Measurements from ENCODE around the gene ADAT2.

The ADAT2 gene

DNA sequence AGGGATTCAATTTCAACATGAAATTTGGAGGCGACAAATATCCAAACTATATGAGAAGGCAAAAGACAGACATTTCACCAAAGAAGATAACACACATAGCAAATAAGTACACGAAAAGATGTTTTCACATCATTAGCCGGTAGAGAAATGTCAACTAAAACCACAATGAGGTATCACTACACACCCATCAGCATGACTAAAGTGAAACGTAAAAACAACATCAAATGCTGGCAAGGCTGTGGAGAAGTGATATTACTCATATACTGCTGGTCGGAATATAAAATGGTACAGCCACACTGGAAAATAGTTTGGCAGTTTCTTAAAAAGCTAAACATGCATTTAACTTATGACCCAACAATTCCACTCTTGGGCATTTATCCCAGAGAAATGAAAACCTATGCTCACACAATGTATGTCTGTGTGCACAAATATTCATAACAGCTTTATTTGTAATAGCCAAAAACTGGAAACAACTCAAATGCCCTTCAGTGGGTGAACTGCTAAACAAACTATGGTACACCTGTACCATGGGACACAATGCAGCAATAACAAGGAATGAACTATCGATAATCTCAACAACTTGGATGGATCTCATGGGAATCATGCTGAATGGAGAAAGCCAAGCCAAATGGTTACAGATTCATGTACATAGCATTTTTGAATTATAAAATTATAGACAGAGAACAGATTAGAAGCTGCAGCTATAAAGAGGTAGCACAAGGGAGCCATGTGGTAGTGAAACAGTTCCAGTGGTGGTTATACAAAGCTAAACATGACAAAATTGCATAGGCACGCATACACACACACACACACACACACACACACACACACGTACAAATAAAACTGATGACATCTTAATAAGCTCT, 8.6 kb downstream of the ADAT2 start:
- DNase-seq (ENCODE audit: low read depth), result peak; percentile 17

DNA sequence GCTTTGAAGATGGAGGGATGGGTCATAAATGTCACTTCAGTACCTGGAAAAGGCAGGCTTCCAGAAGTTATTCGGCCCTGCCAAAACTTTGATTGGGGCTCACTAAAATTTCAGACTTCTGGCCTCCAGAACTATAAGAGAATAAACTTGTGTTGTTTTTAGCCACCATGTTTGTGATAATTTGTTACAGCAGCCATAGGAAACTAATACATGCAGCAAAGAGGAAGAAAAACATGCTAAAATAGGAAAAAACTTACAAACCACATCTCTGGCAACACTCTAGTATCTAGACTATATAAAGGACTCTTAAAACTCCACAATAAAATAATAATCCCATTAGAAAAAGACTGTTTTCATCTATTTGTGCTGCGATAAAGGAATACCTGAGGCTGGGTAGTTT, 9.5 kb downstream of the ADAT2 start:
- DNase-seq (ENCODE audit: low read depth), result no peak

DNA sequence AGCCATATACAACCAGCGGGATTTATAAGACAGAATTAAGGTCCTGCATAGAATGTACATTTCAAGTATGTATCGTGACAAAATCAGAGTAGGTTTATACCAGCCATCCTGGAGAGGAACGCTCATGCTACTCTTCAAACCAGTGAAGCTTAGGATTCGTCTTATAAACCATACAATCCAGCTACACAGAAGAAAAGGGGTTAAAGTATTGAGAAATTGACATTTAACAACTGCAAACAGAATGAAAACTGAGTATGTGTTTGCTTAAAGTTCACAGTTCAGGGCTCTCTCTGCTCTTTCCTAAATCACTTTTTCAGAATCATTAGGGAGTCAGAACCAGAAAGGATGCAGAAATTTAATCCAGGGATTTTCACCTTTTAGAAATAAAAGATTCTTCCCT, 17.9 kb downstream of the ADAT2 start:
- no peak for DNase-seq (ENCODE audit: low read depth)

DNA sequence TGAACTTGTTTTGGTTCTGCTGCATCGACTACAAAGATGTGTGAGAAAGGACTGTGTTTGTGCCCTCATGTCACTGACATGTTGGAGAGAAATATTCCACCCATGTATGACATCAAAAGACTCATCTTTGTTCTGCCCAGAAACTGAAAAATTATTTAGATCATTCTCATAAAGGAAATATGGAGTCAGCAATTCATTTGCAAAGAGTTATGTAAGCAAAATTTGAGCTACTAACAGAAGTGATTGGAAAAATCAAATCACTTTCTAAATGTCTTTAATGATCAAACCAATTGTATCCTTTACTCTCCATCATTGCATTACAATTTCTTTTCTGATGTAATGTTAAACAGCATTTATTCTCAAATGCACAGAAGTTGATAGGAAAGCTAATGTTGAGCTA, 19.3 kb downstream of the ADAT2 start:
- DNase-seq (ENCODE audit: low read depth), result no peak

DNA sequence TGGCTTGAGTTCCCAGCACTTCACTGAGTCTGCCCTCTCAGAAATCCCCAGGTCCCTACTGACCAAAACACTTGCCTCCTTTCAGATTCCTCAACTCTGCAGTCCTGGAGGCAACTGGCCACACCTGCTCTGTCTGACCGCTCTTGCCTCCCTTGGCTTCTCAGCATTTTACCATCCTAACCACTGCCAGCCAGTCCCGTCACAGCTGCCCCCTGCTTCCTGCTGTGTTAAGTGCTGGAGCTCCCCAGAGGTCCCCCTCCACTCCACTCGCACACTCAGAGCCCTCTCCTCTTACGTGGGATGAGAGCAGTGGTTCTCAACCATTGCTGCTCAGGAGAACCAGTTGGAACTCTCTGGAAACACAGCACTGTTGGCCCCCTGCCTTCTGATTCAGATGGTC, 20.5 kb downstream of the ADAT2 start:
- no peak for DNase-seq (ENCODE audit: low read depth)

DNA sequence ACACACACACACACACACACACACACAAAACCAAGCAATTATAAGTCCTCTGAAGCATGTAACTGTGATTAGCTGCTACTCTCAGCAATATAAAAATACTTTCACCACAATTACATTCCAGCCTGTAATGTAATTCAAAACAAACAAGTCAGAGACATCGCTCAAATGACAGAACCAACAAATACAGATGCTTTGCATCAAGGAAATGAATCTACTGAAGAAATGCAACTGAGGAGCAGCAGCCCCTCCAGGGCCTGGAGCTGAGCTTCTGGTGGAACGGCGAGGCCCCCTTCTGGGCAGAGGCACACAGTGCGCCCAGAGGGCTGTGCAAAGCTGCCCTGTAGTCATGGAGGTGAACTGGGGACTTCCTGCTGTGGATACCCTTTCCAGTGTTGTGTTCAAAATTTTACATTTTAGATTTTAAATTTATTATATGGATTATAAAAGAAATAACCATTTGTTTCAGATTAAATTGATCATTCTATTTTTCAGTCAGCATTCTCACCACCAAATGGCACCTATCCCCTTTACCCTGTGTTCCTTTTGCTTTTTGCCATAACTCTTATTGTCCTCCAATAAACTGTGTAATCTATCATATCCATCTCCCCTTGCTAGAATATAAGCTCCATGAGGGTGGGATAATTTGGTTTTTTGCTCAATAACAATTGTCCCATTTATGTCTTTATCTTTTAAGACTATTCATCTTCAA, 23.2 kb downstream of the ADAT2 start:
- DNase-seq (ENCODE audit: low read depth), result peak; percentile 87

DNA sequence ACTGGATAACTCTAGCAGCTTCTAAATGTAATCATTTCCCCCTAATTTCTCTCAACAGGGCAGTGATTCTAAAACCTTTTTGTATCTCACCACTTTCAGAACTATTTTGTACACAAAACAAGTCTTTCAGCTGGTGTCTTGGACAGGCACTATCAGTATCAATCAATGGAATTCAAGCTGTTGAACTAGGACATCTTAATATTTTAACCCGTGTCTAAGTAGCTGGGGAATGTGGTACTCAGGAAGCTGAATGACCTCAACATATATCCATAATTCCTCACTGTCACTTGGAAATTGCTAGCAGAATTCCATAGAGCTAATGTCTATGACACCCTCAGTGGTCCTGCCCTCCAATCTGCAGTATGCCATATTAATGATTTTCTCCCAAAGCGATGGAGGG, 24.5 kb downstream of the ADAT2 start:
- DNase-seq (ENCODE audit: low read depth), result no peak

DNA sequence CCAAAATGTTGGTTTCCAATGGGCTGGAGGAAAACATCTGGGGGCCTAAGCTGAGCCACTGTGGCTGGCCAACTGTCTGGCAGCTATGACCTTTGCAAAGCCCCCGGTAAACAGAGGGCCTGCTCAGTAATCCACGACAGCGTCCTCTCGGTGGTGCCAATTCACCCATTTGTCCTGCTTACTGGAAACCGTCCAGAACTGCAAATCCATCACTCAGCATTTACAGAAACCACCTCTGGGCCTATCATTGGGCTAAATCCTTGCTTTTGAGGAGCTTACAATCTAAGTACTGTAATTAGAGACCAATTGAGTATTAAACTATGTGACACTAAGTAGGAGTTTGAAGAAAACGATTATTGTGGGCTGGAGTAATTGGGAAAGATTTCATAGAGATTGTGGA, 31.0 kb downstream of the ADAT2 start:
- no peak for DNase-seq (ENCODE audit: low read depth)

DNA sequence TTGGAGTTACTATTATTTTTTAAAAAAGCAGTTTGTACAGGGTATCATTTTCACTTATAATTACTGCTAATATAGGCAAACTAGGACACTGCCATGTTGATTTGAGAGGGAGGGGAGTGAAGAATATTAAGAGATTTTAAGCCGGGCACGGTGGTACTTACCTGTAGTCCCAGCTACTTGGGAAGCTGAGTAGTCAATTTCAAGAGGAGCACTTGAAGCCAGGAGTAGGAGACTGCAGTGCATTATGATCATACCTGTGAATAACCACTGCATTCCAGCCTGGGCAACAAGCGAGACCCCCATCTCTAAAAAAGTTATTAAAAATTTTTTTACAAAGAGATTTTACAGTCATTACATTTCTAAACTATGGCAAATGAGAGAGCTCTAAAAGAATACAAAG, 35.7 kb downstream of the ADAT2 start:
- no peak for DNase-seq (ENCODE audit: low read depth)

DNA sequence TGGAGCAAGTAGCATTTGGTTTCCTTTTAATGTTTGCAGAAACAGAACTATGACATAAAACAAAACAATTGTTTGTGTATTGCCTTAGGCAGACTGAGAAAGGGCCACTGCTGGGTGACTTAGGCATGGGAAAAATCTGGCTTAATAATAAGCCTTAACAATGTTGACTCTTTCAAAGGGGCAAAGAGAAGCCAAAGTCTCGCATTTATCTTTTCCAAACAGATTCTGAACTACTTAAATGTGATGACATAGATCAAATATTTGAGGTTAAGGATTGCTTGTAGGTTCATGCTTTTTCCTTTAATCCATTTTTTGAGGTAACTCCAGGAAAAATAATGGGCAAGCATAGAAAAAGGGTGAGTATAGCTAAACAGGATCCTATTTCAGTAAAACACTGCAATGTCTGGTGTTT, 39.6 kb downstream of the ADAT2 start:
- no peak for DNase-seq (ENCODE audit: low read depth)

DNA sequence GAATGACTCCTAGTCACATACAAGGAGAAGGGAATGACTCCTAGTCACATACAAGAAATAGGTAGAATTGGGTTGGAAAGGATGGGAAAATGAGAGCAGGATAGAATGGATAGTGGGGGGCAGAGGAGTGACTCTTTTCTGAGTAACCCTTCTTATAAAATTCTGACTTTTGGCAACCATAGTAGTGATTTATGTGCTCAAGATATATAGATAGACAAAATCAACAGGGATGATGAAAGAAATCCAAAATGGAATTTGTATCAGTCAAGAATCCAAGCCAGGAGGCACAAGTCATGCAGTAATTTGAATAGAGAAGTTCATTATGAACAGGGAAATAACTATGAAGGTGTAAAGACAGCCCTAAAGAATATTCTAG, 41.7 kb downstream of the ADAT2 start:
- no peak for DNase-seq (ENCODE audit: low read depth)

DNA sequence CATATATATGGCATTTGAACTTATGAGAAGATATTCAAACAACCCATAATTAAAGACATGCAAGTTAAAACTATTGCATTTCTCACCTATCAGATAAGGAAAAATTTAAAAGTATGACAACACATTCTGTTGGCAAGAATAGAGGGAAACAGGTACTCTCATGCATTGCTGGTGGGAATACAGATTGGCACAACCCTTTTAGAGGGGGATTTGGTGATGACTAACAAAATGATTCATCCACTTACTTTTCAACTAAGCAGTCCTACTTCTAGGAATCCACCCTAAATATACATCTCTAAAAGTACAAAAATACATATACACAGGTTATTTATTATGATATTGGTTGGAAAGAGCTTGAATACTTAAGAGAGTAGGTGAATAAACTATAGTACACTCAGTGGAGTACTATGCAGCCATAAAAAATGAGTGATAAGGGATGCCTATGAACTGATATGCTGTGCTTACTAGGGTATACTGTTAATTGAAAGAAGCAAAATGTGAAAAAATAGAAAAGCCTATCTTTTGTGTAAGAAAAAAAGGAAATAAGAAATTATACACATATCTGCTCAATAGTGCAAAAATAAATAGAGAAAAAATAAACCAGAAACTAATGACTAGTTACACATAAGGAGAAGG, 42.2 kb downstream of the ADAT2 start:
- no peak for DNase-seq (ENCODE audit: low read depth)

DNA sequence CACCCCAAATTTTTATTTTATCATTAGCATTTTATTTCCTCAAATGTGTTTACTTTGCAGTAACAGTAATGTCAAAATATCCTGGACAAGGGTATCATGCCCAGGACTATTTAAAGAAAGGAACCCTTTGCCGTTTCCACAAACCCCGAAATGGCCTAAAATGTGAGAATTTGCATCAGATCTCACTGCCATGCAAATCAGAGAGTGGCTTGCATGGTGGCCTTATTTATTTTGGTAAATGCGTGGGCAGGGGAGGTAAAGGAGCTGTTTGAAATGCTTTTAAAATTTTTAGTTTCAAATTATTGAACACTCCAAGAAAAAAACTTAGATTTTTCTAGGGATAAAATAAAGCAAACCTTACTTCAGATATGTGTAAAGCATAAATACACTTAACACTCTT, 43.8 kb downstream of the ADAT2 start:
- DNase-seq (ENCODE audit: low read depth), result no peak

DNA sequence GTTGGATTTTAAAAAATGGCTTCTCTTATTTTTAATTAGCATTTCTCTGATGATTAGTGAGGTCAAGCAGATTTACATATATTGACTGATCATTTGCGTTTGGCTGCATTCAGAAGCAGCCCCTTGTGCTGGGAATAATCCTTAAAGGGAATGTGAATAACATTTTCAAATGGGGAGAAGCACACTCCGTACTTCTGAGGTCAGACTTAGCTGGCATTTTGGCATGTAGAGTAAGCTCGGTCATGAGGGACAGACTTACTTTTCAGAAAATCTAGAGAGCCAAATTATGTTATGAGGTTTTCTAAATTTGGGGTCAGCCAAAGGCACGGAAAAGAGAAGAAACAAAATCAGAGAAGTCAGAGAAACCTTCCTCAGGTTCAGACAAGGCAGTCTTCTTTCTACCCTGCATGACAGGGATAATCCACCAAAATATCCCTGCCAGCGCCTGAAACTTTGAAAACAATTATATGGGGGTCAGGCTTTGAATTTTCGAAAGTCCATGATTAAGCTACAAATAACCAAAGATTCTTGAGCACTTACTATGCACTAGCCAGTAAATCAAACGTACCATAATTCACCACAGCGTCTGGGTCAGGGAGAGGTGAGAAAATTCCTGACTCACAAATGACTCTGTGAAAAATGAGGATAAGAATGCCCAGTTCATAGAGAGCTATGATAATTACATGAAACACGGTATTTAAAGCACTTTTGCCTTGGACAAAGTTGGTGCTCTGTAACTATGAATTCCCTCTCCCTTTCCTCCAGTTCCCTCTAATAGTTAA, 44.9 kb downstream of the ADAT2 start:
- DNase-seq (ENCODE audit: low read depth), result no peak

DNA sequence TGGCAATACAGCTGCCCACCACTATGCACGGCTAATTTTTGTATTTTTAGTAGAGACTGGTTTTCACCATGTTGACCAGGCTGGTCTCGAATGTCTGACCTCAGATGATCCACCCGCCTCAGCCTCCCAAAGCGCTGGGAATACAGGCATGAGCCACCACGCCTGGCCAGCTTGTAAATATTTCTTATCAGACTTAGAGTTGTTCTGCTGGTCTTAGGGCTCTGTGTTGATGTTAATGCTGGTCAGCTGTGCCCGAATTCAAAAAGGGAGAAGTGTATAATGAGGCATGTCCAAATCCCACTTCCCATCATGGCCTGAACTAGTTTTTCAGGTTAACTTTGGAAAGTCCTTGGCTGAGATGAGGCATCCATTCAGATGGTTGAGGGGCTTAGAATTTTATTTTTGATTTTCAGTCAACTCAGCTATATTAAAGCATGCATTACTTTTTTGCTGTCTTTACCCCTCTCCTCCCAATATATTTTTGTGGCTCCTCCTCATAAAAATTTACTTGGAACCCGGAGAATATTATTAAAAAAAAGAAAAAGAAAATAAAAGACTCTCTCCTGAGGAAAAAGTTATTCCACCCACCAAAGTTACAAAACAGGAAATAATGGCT, 47.7 kb downstream of the ADAT2 start:
- DNase-seq (ENCODE audit: low read depth), result no peak

DNA sequence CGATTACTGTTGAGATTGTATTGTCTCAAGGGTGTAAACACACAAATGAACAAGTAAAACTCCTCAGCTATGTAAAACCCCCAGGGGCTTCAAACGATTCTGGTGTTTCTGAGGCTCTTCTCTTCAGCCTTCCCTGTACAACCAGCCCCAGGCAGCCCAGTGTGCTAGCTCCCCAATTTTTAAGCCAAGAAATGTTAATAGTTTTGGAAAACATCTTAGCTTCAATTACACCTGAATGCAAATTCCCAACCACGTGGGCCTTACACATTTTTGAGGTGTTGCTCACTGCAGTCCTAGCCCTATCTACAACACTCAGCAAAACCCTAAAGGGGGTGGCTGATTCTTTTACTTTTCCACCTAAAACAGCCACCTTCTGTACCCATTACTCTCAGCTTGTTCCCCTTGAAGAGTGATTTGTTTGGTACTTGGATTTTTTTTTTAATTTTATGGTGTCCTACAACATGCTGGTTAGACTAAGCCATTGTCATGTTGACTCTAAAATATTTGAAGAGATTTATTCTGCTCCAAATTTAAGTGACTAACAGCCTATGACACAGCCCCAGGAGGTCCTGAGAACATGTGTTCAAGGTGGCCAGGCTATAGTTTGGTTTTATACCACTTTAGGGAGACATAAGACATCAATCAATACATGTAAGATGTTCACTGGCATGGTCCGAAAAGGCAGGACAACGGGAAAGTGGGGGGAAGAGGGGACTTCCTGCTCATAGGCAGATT, 48.7 kb downstream of the ADAT2 start:
- DNase-seq (ENCODE audit: low read depth), result no peak

DNA sequence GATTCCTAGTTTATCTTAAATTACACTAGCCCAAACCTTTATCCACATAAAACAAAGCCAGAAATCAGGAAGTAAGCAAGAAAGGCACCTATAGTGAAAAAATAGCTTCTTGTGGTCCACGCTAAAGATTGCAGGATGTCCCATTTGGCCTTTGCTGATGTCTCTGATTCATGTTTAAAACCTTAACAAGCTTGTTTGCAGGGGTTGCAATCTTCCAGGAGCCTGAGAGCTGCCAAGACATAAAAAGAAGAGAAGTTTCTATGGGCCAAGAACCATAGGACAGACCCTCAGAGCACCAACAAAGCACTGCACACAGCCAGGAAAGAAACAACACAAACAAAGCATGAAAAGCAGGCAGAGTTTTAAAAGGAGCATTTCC, 49.4 kb downstream of the ADAT2 start:
- no peak for DNase-seq (ENCODE audit: low read depth)

DNA sequence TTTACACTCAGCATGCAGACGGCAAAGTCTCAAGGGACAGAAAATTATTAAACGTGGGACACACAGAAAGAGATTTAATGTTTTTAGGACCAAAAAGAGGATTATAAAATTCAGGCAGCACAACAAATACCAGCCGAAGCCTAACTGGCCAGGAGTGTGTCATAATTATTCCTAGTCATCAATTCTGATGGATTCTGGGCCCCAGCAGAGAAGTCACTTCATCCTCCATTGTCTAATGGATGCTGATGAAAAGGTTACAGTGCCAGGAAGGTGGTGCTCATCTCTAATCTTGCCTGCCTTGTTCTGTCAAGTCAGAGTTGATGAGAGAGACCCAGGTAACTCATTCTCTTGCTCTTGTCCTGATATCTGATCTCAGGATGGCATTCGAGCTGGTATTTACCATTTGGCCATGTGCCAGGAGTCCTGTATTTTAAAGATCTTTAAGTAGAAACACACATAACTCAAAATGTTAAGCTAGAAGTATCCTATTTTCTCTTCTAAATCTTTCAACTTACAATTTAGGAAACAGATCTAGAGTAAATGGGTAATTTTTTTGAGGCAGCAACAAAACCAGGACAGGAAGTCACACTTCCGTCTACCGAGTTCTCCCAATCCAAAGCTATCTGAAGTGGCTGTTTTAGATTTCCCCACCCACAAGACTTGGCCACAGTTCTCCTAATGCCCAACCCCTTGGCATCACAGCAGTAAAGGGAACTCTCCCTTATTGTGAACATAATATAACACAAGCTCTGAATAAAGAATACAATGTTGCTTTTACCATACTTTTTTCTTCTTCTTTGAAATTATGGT, 50.0 kb downstream of the ADAT2 start:
- DNase-seq (ENCODE audit: low read depth), result no peak

DNA sequence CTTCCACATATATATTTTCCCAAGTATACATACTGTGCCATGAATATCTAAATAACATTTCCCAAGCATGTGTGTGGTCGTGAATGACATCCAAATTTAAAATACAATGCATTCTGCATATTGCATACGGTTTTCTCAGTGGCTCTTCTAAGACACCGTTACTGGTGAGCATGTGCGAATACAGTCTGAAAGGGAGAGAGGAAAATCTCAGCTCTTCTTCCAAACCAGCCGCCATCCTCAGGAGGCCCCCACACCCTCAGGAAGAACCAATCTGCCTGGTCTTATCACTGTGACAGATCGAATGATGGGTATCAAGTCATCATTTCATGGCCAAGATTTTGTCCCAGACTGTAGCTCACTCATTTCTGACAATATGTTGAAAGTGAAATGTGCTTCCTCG, 50.7 kb downstream of the ADAT2 start:
- no peak for DNase-seq (ENCODE audit: low read depth)

DNA sequence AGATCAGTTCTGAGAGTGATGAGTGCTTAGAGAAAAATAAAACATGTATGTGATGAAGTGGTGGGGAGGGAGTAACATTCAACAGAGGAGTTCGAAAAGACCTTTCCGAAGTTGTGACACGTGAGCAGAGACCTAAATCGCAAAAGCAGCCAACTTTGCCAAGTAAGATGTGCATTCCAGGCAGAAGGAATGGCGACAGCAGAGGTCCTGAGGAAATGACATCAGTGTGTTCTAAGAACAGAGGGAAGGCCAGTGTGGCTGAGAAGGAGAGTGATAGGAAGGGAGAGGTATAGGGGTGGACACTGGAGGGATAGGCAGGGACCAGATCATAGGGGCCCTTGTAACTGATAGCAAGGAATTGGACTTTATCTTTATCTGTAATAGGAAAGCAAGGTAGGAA, 51.3 kb downstream of the ADAT2 start:
- no peak for DNase-seq (ENCODE audit: low read depth)

All from fibroblast of the conjunctiva (primary cell).